GM19023 (cell line): ENCODE data around the gene CLTA.

Source experiments
- ATAC-seq: cut with Tn5 transposase; IDR thresholded peaks from one replicate; pipeline ENCODE4 v1.9.1; 2021; ENCODE audit warnings: mild to moderate bottlenecking, moderate library complexity; ENCODE audit not compliant: unreplicated experiment

CLTA gene

DNA sequence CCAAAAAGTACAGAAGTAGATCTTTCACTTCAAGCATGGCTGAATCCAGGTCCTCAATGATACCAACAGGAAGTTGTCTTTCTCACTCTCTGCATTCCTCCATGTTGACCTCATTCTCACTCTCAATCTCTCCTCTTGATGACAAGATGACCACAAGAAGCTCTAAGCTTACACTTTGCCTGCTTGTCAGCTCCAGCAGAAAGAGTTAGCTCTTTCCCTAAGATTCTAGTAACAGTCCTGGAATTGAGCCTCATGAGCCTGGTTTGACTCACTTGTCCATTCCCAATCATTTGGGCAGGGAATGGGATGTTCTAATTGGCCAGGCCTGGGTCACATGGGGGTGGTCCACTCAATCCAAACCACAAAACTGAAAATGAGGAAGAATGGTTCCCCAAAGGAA lies 3.3 kb upstream of the CLTA start:
- ATAC-seq: no peak

DNA sequence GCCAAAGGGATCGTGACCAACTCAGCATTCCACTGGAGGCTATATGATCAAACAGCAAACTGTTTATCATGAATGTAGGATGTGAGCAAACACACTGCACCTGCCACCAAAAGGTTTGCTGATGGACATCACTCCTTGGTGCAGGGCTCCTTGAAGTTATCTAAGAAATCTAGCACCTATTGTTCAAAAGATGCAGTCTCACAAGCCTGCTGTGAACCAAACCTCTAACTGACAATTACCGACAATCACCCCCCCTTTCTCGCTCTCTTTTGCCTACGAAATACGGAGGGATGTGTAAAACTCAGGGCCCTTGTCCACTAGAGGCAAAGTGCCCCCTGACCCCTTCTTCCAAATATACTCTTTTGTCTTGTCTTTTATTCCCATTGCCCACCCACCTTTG lies 2.5 kb upstream of the CLTA start:
- ATAC-seq: no peak

GRCh38 chr9:36189976-36190375 lies 745 bp upstream of the CLTA start:
- ATAC-seq: no peak

- peak; percentile 6 for ATAC-seq
These were observed 547 bp downstream of the CLTA start for GRCh38 chr9:36191290-36191645.

DNA sequence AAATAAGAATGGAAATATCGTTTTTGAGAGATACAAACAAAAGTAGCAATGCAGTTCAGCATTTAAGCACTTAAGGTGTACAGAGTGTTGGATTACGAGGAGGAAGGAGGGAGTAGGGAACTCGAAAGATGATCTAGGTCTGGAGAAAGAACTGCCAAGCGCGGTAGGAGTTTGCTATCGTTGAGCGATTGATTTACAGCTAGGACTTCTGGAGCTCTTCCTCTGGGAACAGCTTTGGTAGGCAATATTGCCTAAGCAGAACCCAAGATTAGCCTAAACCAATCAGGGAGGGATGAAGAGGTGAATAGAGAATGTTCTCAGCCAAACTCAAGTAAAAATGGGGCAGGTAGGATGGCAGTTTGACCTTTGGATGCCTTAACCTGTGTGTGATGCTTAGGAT lies 965 bp downstream of the CLTA start:
- no peak for ATAC-seq

DNA sequence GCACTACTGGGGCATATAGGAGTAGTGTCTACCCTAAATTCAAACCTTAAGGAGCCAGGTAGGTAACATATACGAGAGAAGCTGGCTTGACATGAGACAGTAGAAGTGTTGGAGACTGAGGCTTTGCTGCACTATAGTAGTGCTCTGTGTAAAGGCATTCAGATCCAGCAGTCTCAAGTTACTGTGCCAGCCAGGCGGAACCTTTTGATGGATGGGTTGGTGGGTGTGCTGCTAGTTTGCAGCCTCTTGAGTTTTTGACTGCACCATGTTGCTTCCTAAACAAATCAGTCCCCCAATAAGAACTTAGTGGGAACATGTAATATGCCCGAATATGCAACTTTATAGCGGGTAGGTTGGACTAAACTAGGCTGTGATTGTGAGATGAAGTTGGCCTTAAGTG lies 1.5 kb downstream of the CLTA start:
- ATAC-seq: no peak

DNA sequence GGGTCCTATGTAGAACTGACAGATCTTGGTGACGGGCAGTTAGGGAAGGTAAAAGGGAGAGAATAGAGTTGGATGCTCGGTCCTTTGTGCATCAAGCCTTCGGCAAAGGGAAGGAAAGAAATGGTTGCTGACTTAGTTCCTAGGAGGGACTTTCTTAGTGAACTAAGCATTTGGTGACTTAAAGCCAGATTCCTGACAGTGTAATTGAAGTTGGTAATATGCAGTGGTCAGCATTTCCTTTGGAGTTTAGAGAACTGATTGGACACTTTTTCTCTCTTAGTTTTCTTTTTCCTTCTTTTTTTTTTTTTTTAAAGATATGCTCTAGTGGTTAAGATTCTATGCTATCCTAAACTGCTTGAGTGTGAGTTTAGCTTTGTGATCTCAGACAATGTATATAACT lies 2.3 kb downstream of the CLTA start:
- ATAC-seq: no peak

DNA sequence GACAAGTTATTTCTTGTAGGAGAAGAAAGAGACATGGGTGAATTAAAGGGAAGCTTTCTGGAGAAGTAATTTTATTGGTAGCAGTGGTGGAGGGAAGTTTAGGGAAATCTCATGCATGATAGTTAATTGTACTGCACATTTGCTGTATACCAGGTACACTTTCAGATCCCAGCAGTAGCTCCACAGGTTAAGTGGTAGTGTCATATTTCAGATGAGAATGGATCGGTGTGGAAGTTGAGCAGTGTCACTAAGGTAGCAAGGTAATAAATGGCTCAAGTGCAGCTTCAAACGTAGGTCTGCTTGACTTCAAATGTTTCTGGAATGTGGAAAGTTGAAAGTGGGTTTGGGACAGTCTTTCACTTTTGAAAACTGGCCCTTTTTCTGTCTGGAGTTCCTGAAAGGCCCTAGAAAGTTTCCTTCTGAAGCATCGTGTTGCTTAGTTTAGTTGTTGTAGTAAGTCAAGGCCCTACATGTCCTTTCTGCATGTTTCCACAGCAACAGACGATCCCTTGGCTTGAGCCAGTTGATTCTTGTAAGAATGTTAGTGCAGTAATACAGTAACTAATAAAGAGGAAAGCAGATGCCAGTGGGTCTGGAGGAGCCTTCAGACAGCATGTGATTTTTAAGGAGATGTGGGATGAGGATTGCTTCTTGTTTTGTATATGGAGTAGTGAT lies 3.7 kb downstream of the CLTA start:
- no peak for ATAC-seq

DNA sequence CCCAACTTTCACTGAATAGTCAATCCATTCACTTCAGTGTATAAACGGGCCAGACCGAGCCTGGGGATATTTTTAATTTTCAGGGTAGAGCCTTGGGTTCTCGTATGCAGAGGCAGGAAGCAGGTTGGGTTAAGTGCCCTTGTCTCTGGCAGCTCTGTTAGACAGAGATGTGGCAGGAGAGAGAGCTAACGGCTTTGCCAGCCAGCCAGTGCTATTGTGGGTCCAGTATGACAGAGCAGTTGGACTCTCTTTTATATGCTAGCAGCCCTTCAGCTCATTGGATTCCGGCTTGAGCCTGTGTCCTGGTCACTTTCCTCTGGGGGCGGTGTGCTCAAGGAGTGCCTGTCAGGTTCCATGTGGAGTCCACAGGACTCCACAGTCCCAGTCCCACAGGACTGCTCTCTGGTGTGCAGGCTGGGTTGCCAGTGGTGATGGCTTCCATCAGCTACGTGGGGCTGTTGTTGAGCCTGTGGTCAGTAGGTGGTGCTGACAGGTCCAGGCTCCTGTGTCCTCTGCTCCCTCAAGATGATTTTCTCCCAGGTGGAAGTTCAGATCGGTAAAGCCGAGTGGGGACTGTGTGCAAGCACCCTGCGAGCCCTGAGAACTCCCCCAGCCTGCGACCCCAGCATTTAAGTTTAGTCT lies 14.3 kb downstream of the CLTA start:
- no peak for ATAC-seq

DNA sequence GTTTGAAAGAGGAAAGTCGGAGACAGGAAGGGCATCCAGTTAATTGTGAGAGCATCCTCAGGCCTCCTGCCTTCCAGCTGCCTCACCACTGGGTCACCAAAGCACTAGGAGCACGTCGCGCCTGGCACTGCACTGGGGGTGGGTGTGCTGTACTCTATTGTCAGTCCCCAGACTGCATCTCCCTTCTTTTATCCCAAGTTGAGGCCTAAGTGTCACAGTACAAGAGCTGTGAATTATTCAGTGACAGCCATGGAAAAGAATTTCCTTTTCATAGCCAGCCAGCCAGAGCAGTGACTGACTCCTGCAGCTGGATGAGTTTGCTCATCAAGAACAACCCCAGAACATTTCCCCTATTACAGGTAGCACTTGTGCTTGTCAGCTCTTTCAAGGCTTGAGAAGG lies 16.3 kb downstream of the CLTA start:
- ATAC-seq: no peak

DNA sequence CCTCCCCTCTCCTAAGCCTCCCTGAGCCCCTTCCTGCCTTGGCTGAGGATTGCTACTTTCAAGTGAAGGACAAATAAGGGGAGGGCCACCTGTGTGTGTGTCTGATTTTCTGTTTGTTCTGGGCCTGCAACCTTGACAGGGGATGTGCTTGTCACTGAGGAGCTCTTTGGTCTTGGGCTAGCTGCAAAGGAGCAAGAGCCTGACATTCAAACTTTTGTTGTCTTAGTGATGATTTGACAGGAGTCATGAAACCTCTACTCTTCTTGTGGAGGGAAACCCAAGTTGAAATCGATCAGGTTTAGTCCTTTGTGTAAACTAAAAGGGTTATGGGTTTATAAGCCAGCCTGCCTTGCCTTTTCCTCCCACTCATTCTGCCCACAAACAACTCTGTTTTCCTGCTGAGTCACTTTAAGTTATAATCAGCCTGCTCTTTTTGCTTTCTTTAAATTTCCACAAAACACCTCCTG lies 16.9 kb downstream of the CLTA start:
- no peak for ATAC-seq

- ATAC-seq: no peak
These were observed 18.0 kb downstream of the CLTA start for GRCh38 chr9:36208521-36209253.

GRCh38 chr9:36210722-36211121 lies 20.0 kb downstream of the CLTA start:
- no peak for ATAC-seq

DNA sequence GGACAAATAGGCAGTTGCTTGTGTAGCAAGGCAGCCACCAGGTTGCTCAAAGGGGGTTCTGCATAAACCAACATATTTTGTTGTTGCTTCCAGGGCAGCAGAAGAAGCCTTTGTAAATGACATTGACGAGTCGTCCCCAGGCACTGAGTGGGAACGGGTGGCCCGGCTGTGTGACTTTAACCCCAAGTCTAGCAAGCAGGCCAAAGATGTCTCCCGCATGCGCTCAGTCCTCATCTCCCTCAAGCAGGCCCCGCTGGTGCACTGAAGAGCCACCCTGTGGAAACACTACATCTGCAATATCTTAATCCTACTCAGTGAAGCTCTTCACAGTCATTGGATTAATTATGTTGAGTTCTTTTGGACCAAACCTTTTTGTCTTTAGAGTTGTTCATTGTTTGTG lies 20.8 kb downstream of the CLTA start:
- ATAC-seq: no peak

- no peak for ATAC-seq
These were observed 22.7 kb downstream of the CLTA start for GRCh38 chr9:36213387-36213786.

- ATAC-seq: no peak
These were observed 23.3 kb downstream of the CLTA start for GRCh38 chr9:36213989-36214388.

GRCh38 chr9:36214571-36214970 lies 23.9 kb downstream of the CLTA start:
- ATAC-seq: no peak

- ATAC-seq: no peak
These were observed 26.7 kb downstream of the CLTA start for GRCh38 chr9:36217256-36217968.

GRCh38 chr9:36218011-36218410 lies 27.3 kb downstream of the CLTA start:
- no peak for ATAC-seq

DNA sequence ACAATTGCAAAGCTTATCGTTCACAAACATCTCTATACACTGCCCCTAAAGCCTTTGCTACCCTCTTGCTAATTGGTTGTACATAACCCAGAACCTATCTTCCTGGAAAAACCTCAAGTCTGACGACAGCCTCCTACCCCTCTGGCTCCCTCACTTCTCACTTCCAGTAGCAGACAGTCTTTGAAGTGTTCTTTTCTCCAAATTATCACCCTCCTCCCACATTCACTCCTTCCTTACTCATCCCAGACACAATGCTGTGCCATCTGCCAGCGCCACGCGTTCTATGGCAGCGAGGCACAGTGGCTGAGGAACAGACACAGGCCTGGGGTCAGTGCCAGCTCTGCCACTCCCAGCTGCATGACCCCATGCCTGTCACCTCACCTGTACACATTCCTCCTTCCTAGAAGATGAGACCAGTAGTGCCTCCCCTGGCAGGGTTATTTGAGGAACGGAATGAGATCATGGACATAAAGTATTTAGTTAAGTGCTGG lies 27.7 kb downstream of the CLTA start:
- no peak for ATAC-seq

DNA sequence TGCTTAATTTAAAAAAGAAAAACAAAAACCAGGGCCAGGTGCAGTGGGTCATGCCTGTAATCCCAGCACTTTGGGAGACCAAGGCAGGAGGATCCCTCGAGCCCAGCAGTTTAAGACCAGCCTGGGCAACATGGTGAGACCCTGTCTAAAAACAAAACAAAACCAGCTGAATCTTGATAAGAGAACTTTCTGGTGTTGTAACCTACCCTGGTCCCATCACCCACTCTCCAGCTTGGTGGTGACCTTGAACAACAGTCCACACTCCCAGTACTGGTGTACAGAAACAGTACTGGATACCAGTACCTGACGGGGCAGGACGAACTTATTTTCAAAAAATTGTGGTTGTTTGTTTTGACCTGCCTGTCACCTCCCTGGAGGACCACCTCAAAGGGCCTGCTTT lies 30.9 kb downstream of the CLTA start:
- no peak for ATAC-seq
